Posterior cingulate gyrus (tissue), 11 donors: ENCODE measurements around the gene OTOF.
A peak's percentile ranks its signal among the peaks of the same experiment; 100 is the strongest.
"Not testable (repeated sequence)": the region's sequence is repeated elsewhere in the genome, so short reads cannot be mapped to it uniquely, and the experiment has no call there.

ENCODE experiments used
- DNase-seq, 10 donors: peaks; one replicate each; pipeline versions ENCODE4 v3.0.0 to v3.0.0-alpha.2; 2020 to 2021; ENCODE audit warnings: mixed read lengths in 3 of 10
- intact Hi-C: fragments of 100-400 bp; cut with DNase I; formaldehyde crosslinking; loops from one replicate; pipeline ENCODE4 v1.15.1; 2023

The OTOF gene

DNA sequence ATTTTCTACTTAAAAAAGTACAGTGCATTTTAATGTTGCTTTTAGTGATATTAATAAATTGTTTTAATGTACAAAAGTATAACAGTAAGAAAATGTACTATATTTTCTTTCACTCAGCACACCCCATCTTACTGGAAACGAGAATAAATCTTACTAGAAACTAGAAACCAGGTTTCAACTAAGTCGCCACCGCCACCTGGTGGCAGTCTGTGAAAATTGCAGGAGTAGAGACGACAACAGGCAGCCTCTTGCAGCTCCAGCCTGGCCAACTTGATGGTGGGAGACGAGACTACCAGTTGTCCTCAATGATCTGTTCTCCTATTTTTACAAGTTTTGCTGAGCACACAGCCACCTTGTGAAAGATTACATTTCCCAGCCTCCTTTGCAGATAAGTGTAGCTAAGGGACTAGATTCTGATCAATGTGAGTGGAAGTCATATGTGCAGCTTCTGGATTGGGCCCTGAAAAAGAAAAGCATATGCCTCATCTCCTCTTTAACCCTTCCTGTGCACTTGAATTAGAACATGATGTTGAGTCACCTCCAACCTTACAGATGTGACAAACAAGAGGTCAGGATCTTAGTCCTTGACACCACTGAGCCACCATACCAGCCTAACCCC, 8.7 kb downstream of the OTOF start:
- DNase-seq: peak in 3 of 10 donors; percentile 41 to 67 (median 62)
- intact Hi-C loops: no loop called here

DNA sequence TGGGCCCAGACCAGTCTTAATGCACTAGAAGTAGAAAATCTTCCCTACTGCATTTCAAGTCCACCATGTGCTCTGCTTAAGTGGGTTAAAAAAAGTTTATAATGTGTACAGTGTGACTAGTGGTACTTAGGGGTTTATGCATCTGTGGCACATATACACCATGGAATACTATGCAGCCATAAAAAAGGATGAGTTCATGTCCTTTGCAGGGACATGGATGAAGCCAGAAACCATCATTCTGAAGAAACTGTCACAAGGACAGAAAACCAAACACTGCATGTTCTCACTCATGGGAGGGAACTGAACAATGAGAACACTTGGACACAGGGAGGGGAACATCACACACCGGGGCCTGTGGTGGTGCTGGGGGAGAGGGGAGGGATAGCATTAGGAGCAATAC, 9.4 kb downstream of the OTOF start:
- DNase-seq: peak in 1 of 10 donors; percentile 2
- intact Hi-C loops: not testable (repeated sequence)

DNA sequence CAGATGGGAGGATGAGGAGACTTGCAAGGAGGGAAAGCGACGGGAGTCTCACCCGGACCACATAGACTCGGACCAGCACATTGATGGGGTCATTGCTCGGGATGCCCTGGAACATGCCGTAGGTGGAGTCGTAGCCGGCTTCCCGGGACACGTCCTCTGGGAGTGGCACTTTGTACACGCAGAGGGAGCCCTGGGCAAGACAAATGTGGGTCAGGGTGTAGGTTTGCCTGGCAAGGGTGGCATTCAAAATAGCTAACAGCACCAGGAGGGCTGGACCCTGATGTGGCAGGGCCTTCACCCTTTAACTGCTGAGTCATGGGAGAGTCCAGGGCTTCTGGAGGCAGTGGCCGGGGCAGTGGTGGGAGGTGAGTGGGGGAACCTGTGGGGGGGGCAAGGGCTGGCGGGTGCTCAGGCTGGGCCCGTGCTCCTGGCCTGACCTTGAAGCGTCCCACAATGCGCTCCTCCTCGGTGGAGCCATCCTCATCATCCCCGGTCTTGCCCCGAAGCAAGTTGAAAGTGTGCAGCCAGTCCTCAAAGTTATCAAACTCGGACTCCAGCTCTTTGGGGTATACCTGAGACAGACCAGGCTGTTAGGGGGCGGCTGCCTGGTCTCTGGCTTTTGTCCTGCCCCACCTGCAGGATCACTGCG, 11.1 kb downstream of the OTOF start:
- intact Hi-C loops: no loop called here
- peak in 2 of 10 donors; percentile 61 to 70 for DNase-seq

DNA sequence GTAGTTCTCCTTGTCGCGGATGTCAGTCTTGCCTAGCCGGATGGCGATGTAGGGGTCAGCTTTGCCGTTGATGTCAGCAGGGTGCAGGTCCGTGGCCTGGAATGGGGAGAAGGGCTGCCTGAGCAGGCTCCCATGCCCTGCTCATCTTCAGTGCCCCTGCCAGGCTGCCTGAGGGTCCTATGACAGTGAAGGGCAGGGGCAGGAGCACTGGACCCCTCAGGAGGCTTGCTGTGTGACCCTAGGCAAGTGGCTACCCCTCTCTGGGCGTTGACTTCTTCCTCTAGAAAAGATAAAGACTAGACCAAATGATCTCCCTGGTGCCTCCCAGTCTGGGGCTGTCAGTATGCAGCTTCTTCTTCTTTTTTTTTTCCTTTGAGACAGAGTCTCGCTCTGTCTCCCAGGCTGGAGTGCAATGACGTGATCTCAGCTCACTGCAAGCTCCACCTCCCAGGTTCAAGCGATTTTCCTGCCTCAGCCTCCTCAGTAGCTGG, 11.9 kb downstream of the OTOF start:
- DNase-seq: peak in 2 of 10 donors; percentile 49 to 57
- intact Hi-C loops: no loop called here

DNA sequence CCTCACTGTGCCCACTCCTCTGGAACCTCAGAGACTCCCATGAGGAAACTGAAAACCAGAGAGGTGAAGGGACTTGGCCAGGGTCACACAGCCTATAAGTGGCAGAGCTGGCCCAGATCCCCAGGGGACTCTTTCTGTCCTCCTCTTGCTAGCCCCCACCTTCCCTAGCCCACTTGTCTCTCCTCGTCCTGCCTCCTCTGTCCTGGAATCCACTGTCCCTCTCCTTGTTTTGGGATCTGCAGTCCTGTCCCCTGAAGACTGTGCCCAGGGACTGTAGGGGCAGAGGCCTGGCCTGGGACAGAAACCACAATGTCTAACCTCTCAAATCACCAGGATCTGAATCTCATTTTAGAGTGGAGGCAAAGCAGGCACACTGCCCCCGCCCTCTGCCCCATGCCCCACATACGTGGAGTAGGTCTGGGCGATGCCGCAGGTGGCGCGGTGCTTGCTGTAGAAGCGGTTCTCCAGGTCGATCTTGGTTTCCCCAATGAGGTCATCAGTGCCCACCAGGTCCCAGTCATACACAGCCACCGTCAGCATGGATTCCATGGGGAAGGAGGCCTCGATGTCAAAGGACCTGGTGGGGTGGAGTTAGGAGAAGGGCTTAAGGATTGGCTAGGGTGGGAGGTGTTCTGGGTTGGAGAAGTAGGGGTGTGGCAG, 12.5 kb downstream of the OTOF start:
- intact Hi-C loops: no loop called here
- peak in 2 of 10 donors; percentile 55 to 66 for DNase-seq

- DNase-seq: peak in 2 of 10 donors; percentile 63 to 74
- intact Hi-C loops: no loop called here
These were observed 13.3 kb downstream of the OTOF start for GRCh38 chr2:26464390-26465265.

DNA sequence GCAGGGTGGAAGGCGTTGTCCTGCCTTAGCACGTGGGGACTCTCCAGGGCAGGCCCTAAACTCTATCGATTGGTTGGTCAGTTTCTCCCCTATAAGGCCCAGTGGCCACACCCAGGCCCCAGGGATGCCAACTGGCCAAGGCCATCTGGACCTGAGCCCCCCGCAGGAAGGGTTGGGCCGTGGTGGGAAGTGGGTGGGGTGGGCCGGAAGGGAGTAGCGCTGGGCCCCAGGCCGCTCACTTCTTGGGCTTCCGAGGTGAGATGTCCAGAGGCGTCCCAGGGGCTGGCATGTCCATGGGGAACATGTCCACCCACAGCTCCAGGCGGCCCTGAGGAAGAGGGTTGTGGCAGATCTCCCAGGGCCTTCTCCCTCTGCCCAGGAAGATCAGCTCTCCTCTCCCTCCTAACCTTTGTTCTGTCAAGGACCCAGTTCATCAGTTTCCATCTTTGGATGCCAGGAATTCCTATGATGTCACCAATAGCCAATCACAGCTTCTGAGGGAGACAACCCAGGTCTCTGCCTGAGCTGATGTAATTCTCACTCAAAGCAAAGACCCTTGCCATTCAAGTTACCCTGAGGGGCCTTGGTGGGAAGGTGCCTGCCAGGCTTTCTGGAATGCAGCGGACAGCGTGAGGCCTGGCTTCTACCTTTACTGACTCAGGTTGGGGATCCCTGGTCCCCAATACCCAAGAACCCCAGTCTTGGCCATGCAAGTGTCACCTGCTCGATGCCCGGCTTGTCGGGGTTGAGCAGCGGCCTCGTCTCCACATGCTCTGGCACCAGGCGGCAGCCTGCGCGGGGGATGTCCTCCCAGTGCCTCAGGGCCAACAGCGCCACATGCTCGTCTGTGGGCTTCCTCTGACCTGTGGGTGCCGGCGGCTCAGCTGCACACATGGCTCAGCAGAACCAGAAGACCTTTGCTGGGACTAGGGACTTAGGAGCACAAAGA, 14.4 kb downstream of the OTOF start:
- peak in 2 of 10 donors; percentile 79 to 83 for DNase-seq
- intact Hi-C loops: no loop called here

DNA sequence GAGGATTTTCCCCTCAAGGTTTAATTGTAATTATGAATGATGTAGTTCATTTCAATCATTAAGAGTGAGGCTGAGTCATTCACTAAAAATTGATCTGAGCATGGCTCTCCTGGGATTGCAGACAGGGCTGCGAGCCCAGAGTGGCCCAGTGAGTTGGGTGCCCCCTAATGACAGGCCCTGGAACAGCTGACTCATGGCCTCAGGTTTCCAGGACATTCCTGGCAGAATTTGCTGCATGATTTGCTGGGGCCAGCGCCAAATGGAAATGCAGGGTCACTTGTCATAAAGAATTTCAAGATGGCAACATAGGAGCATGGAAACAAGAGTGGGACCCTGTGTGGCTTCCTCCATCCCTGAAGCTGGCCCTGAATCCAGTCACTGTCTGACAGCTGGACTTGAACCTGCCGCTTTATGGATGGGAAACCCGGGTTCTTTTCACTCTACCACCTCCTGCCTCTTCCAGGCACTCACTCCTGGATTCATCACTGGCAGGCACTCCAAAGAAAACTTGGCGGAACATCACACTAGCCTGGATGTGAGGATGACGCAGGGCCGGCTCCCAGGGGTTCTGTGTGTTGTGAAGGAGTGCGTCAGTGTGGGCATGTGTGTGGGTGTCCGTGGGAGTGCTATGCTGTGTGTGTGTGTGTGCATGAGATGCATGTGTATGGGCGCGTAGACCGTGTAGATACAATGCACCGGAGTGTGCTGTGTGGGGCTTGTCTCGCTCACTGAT, 15.2 kb downstream of the OTOF start:
- peak in 6 of 10 donors; percentile 27 to 88 (median 36) for DNase-seq
- intact Hi-C loops: no loop called here

DNA sequence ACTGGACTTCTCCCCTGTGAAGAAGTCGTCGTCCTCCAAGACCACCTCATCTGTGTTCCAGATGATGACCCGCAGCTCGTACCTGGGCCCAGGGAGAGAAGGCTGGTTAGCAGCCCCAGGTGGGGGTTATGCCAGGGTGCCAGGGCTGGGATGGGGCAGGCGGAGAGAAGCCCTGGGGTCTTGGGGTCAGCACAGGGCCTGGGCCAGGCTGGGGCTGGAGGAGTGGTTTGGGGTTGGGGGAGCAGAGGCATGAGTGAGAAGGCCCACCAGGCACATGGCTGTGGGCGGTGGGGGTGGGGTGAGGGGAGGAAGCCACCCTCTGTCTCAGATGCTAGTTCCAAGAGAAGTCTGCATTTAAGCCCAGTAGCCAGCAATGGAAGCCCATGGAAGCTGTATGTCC, 15.8 kb downstream of the OTOF start:
- intact Hi-C loops: no loop called here
- peak in 3 of 10 donors; percentile 60 to 71 (median 67) for DNase-seq

GRCh38 chr2:26461601-26462023, 16.3 kb downstream of the OTOF start:
- intact Hi-C loops: no loop called here

GRCh38 chr2:26460613-26461031, 17.3 kb downstream of the OTOF start:
- intact Hi-C loops: no loop called here
- DNase-seq: peak in 3 of 10 donors; percentile 47 to 67 (median 61)

More at GRCh38 chr2:26461601-26462023, 16.3 kb downstream of the OTOF start:
- peak in 3 of 10 donors; percentile 57 to 80 (median 65) for DNase-seq

GRCh38 chr2:26459991-26460612, 17.8 kb downstream of the OTOF start:
- peak in 3 of 10 donors; percentile 35 to 78 (median 70) for DNase-seq
- intact Hi-C loops: no loop called here

- intact Hi-C loops: no loop called here
- DNase-seq: peak in 2 of 10 donors; percentile 29 to 54
These were observed 19.4 kb downstream of the OTOF start for GRCh38 chr2:26458365-26459042.

GRCh38 chr2:26457695-26458364, 20.1 kb downstream of the OTOF start:
- intact Hi-C loops: no loop called here
- DNase-seq: peak in 3 of 10 donors; percentile 37 to 79 (median 75)

DNA sequence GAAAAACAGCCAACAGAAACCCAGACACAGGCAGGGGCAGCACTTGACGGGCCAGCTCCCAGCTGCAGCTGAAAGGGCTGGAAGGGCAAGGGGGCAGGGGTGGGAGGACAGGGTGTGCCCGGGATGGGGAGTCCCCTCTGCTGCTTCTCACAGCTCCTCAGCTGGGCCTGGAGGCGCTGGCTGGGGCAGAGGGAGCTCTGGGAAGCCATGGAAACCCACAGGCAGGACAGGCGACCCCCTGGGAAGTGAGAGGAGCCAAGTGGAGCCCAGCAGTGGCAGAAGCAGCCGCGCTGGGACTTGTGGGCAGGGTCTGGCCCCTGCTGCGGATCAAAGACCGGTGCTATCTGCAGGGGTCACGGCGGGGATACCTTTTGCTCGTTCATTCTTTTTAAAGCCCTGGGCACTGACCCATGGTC, 20.7 kb downstream of the OTOF start:
- DNase-seq: peak in 1 of 10 donors; percentile 42

DNA sequence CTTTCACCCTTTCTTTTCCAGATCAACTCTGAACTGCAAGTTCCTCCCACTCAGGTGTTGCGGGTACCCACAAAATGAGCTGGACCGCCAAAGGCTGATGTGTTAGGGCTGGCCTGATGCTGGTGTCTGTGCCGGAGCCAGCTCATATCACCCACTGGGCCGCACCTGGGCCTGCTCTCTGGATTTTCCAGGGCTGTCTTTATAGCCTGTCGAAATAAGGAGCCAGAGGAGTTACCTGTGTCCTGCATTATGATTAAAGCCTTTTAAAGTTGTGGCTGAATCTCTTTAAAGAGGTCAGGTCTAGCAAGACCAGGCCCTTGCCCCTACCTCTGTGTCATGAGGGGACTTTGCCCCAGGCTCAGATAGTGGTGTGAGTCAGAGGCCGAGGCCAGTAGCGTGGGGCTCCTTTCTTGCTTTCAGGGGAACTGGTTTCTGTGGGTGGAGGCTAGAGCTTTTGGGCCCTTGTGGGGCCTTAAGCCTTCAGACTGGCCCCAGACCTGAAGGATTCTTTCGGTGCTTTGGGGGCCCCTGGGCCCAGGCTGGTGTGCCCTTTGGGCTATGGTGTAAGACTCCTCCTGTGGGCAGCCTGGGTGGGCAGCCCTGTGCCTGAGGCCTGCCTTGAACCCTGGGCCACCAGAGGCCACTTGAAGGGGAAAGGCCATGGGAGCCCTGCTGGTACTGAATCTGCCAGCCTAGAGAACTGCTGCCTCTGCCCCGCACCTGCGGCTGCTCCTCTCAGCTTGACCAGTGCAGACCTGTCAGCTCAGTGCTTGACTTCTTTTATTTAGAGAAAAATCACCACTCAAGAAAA, 21.3 kb downstream of the OTOF start:
- intact Hi-C loops: no loop called here
- DNase-seq: peak in 2 of 10 donors; percentile 54 to 72

More for the DNA sequence above, 20.7 kb downstream of the OTOF start:
- intact Hi-C loops: no loop called here
